Breast epithelium (tissue), 4 donors: Measurements from ENCODE around the gene ADAM23. TPM values are rescaled to one million over a fixed set of nuclear protein-coding genes. Genes with fewer than 3 reads are reported as not detected.

ENCODE experiments used
- DNase-seq, 2 donors: peaks; one replicate each; pipeline ENCODE4 v3.0.0-alpha.2; 2019; ENCODE audit warnings: low spot score in 2 of 2
- H3K27ac ChIP-seq, 2 donors: fragments of 200-600 bp; sonication (generic) in 1 of 2; one replicate each; pipeline ENCODE4 v1.5.1; 2016 to 2019; ENCODE audit warnings: mild to moderate bottlenecking in 1 of 2
- H3K27me3 ChIP-seq, 2 donors: fragments of 200-600 bp; sonication (generic) in 1 of 2; one replicate each; pipeline versions ENCODE4 v1.5.1 to v1.6.0; 2017 to 2019; ENCODE audit warnings: control low read depth in 1 of 2, mild to moderate bottlenecking in 1 of 2
- H3K36me3 ChIP-seq: fragments of 200-600 bp; one replicate; pipeline ENCODE4 v1.5.1; 2019
- H3K4me1 ChIP-seq, 2 donors: fragments of 200-600 bp; sonication (generic); one replicate each; pipeline ENCODE4 v1.5.1; 2016 to 2019; ENCODE audit warnings: control low read depth in 1 of 2
- H3K4me3 ChIP-seq, 3 donors: fragments of 200-600 bp; sonication (generic); 1 replicate in 2 of 3; 2 replicates in 1 of 3; pipeline ENCODE4 v1.5.1; 2016 to 2019; ENCODE audit warnings: mild to moderate bottlenecking in 3 of 3, moderate library complexity in 2 of 3
- H3K9me3 ChIP-seq, 2 donors: fragments of 200-600 bp; sonication (generic) in 1 of 2; one replicate each; pipeline ENCODE4 v1.5.1; 2016 to 2019; ENCODE audit warnings: control low read depth in 1 of 2
- POLR2A ChIP-seq: fragments of 450-650 bp; IDR thresholded peaks from one replicate; pipeline ENCODE4 v1.6.1; 2016; ENCODE audit warnings: antibody characterized with exemption, mild to moderate bottlenecking, moderate library complexity
- POLR2AphosphoS5 ChIP-seq, 3 donors: sonication (generic); formaldehyde crosslinking; IDR thresholded peaks; one replicate each; pipeline ENCODE4 v1.6.1; 2017; ENCODE audit warnings: antibody characterized with exemption in 3 of 3
- intact Hi-C: fragments of 100-400 bp; cut with DNase I; formaldehyde crosslinking; loops from one replicate; pipeline ENCODE4 v1.15.1; 2023; ENCODE audit warnings: low total_unique reads
- total RNA-seq, 3 donors: library from RNA; depleted of rRNA; stranded (reverse); fragments of >200 nt; gene quantifications; one replicate each; pipeline ENCODE4 v1.1.0, GENCODE V29; 2016
- TF ChIP-seq, protein P1 (sequence below), 3 donors: fragments of 450-650 bp; IDR thresholded peaks; one replicate each; pipeline ENCODE4 v1.5.1; 2016 to 2017; ENCODE audit warnings: antibody characterized with exemption in 3 of 3, mild to moderate bottlenecking in 3 of 3, moderate library complexity in 3 of 3

The ADAM23 gene
- total RNA-seq, 3 donors from 2014 or later, result 0.48 to 2.5 (median 0.66) TPM

DNA sequence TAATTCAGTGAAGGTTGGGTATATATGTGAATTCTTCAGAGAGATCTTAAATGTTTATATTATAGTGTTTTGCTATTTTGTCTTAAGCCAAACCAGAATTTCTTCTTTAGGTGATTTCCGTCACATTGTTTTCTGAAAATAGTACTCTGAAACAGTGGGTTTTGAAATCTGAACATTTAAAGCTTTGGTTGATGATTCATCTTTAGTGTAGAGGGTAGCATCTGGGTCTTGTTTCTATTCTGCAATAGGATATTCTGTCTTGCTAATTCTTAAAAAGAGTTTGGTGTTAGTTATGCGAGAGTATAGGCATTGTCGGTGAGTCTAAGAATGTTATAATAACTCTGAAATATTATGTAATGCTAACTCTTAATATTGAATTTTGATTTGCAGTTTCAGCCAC is 129.4 kb downstream of the ADAM23 start:
- H3K36me3 ChIP-seq, result no peaks in the 10 kb centered on the region
- no peak overlapping the region for H3K4me3 ChIP-seq
- no peaks in the 10 kb centered on the region for H3K4me1 ChIP-seq
- intact Hi-C loops, result no loop called here
- TF ChIP-seq, protein P1, sequence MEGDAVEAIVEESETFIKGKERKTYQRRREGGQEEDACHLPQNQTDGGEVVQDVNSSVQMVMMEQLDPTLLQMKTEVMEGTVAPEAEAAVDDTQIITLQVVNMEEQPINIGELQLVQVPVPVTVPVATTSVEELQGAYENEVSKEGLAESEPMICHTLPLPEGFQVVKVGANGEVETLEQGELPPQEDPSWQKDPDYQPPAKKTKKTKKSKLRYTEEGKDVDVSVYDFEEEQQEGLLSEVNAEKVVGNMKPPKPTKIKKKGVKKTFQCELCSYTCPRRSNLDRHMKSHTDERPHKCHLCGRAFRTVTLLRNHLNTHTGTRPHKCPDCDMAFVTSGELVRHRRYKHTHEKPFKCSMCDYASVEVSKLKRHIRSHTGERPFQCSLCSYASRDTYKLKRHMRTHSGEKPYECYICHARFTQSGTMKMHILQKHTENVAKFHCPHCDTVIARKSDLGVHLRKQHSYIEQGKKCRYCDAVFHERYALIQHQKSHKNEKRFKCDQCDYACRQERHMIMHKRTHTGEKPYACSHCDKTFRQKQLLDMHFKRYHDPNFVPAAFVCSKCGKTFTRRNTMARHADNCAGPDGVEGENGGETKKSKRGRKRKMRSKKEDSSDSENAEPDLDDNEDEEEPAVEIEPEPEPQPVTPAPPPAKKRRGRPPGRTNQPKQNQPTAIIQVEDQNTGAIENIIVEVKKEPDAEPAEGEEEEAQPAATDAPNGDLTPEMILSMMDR (IDR thresholded peaks at IDR 0.05), result no peak
- TF ChIP-seq POLR2A, result no peak
- no peak for TF ChIP-seq POLR2AphosphoS5 (IDR thresholded peaks at IDR 0.05)
- H3K27ac ChIP-seq, result no peak overlapping the region
- H3K27me3 ChIP-seq, result no peaks in the 10 kb centered on the region
- H3K9me3 ChIP-seq, result no peaks in the 10 kb centered on the region
- DNase-seq, result no peak

DNA sequence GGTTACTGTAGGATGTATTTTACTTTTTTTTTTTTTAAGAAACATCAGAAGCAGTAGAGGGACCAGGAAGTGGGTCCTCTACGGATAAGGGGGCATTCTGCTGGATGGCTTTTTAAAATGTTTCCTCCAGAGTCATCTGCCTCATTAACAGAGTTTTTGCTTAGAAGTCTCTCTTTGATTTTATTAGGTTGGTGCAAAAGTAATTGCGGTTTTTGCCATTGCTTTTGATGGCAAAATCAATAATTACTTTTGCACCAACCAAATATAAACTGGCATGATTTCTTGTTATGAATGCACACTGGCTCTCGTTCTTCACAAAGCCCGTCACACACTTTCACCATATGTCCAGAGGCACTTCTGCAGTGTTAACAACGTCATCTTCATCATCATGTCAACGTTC is 130.5 kb downstream of the ADAM23 start:
- TF ChIP-seq POLR2A (no peak), POLR2AphosphoS5 (IDR thresholded peaks at IDR 0.05) (no peak)
- TF ChIP-seq, protein P1 (IDR thresholded peaks at IDR 0.05), result no peak
- intact Hi-C loops, result no loop called here

DNA sequence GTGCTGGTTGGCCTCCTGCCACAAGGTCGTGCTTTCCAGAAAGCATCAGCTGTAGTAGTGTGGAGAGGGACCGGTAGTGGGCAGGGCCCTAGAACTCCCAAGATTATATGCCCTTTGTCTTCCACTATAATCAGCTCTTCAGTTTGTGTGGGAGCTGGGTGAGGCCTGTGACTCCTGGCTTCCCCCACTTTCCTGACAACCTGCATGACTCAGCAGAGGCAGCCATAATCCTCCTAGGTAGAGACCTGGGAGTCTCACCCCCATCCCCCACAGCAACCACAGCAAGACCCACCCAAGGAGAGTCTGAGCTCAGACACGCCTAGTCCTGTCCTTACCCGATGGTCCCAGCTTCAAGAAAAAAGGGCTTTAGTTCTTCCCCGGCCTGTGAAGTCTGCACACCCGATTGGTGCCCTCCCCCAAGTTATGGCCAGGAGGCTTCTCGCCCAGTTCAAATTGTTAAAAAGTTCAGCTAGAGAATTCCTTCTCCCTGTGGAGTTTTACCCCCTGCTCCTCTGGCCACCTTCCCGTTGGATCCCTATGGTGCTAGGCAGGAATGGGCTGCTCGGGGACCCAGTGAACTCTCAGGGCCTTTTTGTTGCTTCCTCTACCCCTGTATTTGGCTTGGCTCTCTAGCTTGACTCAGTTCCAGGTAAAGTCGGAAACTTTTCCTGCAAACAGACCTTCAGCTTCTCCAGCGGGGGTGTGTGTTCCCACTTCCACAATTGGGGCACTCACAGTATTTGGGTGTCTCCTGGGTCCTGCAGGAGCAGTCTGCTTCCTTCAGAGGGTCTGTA is 141.2 kb downstream of the ADAM23 start:
- intact Hi-C loops, result no loop called here
- Histone ChIP-seq H3K9me3 (peaks cover 0 to 1% of the 10 kb centered on the region in 2 donors), H3K27ac (no peak overlapping the region), H3K27me3 (no peaks in the 10 kb centered on the region), H3K4me1 (no peaks in the 10 kb centered on the region), H3K36me3 (no peaks in the 10 kb centered on the region), H3K4me3 (no peak overlapping the region)
- TF ChIP-seq, protein P1 (IDR thresholded peaks at IDR 0.05), result no peak
- TF ChIP-seq POLR2AphosphoS5 (IDR thresholded peaks at IDR 0.05), result no peak
- DNase-seq, result no peak

More for the DNA sequence above, 130.5 kb downstream of the ADAM23 start:
- no peak overlapping the region for H3K4me3 ChIP-seq
- H3K36me3 ChIP-seq, result no peaks in the 10 kb centered on the region
- H3K27ac ChIP-seq, result no peak overlapping the region
- H3K9me3 ChIP-seq, result no peaks in the 10 kb centered on the region
- DNase-seq, result no peak
- no peaks in the 10 kb centered on the region for H3K27me3 ChIP-seq
- H3K4me1 ChIP-seq, result no peaks in the 10 kb centered on the region

DNA sequence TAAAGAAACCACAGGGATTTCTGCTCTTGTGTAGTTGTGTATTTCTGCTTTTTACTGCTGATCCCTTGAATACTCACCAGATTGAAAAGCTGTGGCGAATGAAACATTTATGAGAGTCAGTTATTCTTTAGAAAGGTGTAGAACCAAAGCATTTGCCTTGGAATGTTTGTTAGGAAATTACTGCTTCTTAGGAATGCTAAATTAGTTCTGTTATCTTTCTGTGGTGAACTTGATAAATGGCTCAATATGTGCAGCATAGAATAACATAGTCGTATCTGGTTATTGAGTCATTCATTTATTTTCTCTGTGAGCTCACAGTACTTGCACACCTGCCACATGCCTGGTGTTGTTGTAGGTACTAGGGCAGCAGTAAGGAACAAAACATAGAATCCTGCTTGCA is 142.0 kb downstream of the ADAM23 start:
- TF ChIP-seq, protein P1 (IDR thresholded peaks at IDR 0.05), result no peak
- TF ChIP-seq POLR2A, result no peak
- no peak for TF ChIP-seq POLR2AphosphoS5 (IDR thresholded peaks at IDR 0.05)
- DNase-seq, result no peak
- Histone ChIP-seq H3K27me3 (no peaks in the 10 kb centered on the region), H3K27ac (no peak overlapping the region), H3K4me1 (no peaks in the 10 kb centered on the region), H3K36me3 (no peaks in the 10 kb centered on the region), H3K9me3 (no peaks in the 10 kb centered on the region), H3K4me3 (no peak overlapping the region)
- intact Hi-C loops, result no loop called here

DNA sequence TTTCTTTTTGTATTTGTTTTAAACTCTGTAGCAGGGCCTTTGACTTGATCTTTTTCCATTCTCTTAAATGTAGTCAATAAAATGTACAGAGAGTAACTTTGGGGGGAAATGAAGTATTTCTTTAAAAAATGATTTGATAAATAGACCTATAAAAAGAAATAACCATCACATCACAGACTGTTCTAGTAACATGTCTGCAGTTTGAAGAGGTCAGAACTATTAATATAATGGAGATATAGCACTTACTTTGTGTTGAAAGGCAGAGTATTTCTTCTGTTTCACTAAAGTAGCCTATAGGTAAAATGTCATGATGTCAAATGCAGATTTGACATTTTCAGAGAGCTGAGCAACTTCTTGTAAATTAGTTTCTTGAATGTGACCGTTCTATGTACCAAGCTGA is 143.3 kb downstream of the ADAM23 start:
- intact Hi-C loops, result no loop called here
- Histone ChIP-seq H3K27ac (no peak overlapping the region), H3K36me3 (no peaks in the 10 kb centered on the region), H3K27me3 (no peaks in the 10 kb centered on the region), H3K4me3 (no peak overlapping the region), H3K9me3 (no peaks in the 10 kb centered on the region), H3K4me1 (no peaks in the 10 kb centered on the region)
- TF ChIP-seq POLR2AphosphoS5 (IDR thresholded peaks at IDR 0.05) (no peak), POLR2A (no peak)
- TF ChIP-seq, protein P1 (IDR thresholded peaks at IDR 0.05), result no peak
- no peak for DNase-seq
